Effector memory CD4-positive, alpha-beta T cell (primary cell): ENCODE results near the gene APBB1.

Experiments used
- DNase-seq, 3 donors: peaks; one replicate each; pipeline ENCODE4 v3.0.0-alpha.2; 2020
- H3K27ac ChIP-seq: 2 replicates; pipeline ENCODE4 v1.7.0; 2013; ENCODE audit warnings: mild to moderate bottlenecking, low read length, moderate library complexity; ENCODE audit not compliant: insufficient read depth, poor library complexity, severe bottlenecking
- H3K27me3 ChIP-seq: replicated peaks from 2 replicates; pipeline ENCODE4 v1.7.0; 2013; ENCODE audit warnings: mild to moderate bottlenecking, low read length; ENCODE audit not compliant: insufficient read depth, control insufficient read depth, poor library complexity, severe bottlenecking
- H3K36me3 ChIP-seq: 2 replicates; pipeline ENCODE4 v1.7.0; 2013; ENCODE audit warnings: mild to moderate bottlenecking, low read length, moderate library complexity; ENCODE audit not compliant: control insufficient read depth, insufficient read depth
- H3K4me1 ChIP-seq: 2 replicates; pipeline ENCODE4 v1.7.0; 2013; ENCODE audit warnings: low read length, mild to moderate bottlenecking; ENCODE audit not compliant: control insufficient read depth, insufficient read depth, poor library complexity, severe bottlenecking
- H3K4me3 ChIP-seq: 2 replicates; pipeline ENCODE4 v1.7.0; 2013; ENCODE audit warnings: low read length, low read depth, mild to moderate bottlenecking; ENCODE audit not compliant: insufficient read depth, poor library complexity, severe bottlenecking
- H3K9me3 ChIP-seq: 2 replicates; pipeline ENCODE4 v1.7.0; 2013; ENCODE audit warnings: mild to moderate bottlenecking, low read length, moderate library complexity; ENCODE audit not compliant: control insufficient read depth

Gene APBB1

GRCh38 chr11:6404342-6405051 is 14.4 kb downstream of the APBB1 start:
- DNase-seq, result no peak
- H3K4me1 ChIP-seq, result peaks cover 64% of the 10 kb centered on the region
- no peaks in the 10 kb centered on the region for H3K27me3 ChIP-seq
- H3K27ac ChIP-seq, result peak overlapping the region; percentile 68
- H3K36me3 ChIP-seq, result peaks cover 8% of the 10 kb centered on the region
- H3K9me3 ChIP-seq, result no peaks in the 10 kb centered on the region
- H3K4me3 ChIP-seq, result no peak overlapping the region

GRCh38 chr11:6403539-6403938 is 15.4 kb downstream of the APBB1 start:
- H3K36me3 ChIP-seq, result peaks cover 4% of the 10 kb centered on the region
- peak overlapping the region; percentile 68 for H3K27ac ChIP-seq
- no peak for DNase-seq
- peaks cover 64% of the 10 kb centered on the region for H3K4me1 ChIP-seq
- H3K27me3 ChIP-seq, result no peaks in the 10 kb centered on the region
- no peak overlapping the region for H3K4me3 ChIP-seq
- no peaks in the 10 kb centered on the region for H3K9me3 ChIP-seq

DNA sequence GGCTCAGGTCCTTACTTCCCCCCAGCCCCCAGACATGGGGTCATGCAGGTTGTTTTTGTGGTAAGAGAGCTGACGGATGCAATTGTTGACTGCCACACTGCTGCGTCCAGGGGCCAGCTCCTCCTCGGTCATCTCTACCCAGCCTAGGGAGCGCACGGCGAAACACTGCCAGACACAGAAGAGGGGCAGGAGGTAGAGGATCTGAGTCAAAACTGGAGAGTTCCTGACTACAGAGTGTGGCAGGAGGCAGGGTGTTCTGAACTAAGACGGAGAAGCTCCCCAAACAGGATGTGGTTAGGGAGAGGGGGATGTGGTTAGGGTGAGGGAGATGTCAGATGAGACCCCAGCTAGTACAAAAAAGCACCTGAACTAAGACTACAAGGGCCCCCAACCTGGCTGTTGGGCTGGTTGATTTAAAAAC is 16.3 kb downstream of the APBB1 start:
- H3K4me3 ChIP-seq, result peak overlapping the region; percentile 35
- DNase-seq, result peak; percentile 64 to 75 (median 67)
- H3K9me3 ChIP-seq, result no peaks in the 10 kb centered on the region
- peaks cover 64% of the 10 kb centered on the region for H3K4me1 ChIP-seq
- no peaks in the 10 kb centered on the region for H3K27me3 ChIP-seq
- H3K36me3 ChIP-seq, result peaks cover 4% of the 10 kb centered on the region
- H3K27ac ChIP-seq, result peak overlapping the region; percentile 68

DNA sequence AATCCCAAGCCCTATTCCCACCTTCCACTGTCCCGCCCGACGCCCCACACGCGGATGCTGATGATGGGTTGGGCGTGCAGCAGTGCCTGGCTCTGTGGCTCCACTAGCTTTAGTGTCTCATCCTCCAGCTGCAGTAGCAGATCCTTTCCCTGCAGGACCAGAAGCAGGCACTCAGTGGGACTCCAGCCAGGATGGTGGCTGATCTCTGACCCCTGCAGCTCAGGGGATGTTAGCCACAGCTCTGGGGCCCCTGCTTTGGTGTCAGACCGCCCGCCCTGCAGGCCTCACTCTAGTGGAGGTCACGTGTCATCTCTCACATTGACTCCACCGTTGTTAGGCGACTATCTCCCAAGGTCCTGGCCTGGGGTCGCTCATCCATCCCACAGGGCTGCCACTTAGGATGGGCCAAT is 16.8 kb downstream of the APBB1 start:
- peak overlapping the region; percentile 68 for H3K27ac ChIP-seq
- peak overlapping the region; percentile 35 for H3K4me3 ChIP-seq
- H3K9me3 ChIP-seq, result no peaks in the 10 kb centered on the region
- H3K4me1 ChIP-seq, result peaks cover 59% of the 10 kb centered on the region
- no peaks in the 10 kb centered on the region for H3K27me3 ChIP-seq
- DNase-seq, result no peak
- peaks cover 6% of the 10 kb centered on the region for H3K36me3 ChIP-seq

- Histone ChIP-seq H3K4me3 (no peak overlapping the region), H3K27me3 (no peaks in the 10 kb centered on the region), H3K4me1 (peaks cover 53% of the 10 kb centered on the region), H3K27ac (peak overlapping the region; percentile 68), H3K36me3 (peaks cover 9% of the 10 kb centered on the region), H3K9me3 (no peaks in the 10 kb centered on the region)
- DNase-seq, result no peak
Observed at GRCh38 chr11:6401464-6401863, 17.4 kb downstream of the APBB1 start.

- H3K36me3 ChIP-seq, result peaks cover 14% of the 10 kb centered on the region
- no peak for DNase-seq
- no peaks in the 10 kb centered on the region for H3K9me3 ChIP-seq
- no peak overlapping the region for H3K4me3 ChIP-seq
- H3K27ac ChIP-seq, result peak overlapping the region; percentile 6
- peaks cover 52% of the 10 kb centered on the region for H3K4me1 ChIP-seq
- H3K27me3 ChIP-seq, result no peaks in the 10 kb centered on the region
Observed at GRCh38 chr11:6400431-6401345, 18.2 kb downstream of the APBB1 start.

DNA sequence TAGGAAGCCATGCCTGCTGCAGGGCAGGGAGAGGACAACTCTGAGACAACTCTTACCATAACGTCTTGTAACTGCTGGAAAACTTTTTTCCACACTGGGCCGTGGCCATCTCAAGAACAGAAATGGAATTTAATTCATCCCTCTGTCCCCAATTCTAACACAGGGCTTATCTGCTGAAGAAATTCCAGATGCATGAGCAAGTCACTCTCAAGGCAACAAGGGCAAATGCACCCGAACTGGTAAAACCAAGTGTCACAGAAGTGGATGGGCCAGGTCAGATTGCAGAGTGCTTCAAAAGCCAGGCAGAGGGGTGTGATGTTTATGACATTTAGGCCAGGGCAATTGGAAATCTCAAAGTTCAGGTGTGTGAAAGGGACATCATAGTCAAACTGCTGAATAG is 21.3 kb downstream of the APBB1 start:
- no peak for DNase-seq
- Histone ChIP-seq H3K4me1 (peaks cover 28% of the 10 kb centered on the region), H3K36me3 (peaks cover 29% of the 10 kb centered on the region), H3K27me3 (no peaks in the 10 kb centered on the region), H3K9me3 (no peaks in the 10 kb centered on the region), H3K27ac (no peak overlapping the region), H3K4me3 (no peak overlapping the region)

GRCh38 chr11:6397156-6397555 is 21.7 kb downstream of the APBB1 start:
- Histone ChIP-seq H3K27me3 (no peaks in the 10 kb centered on the region), H3K27ac (no peak overlapping the region), H3K4me3 (no peak overlapping the region), H3K4me1 (peaks cover 23% of the 10 kb centered on the region), H3K36me3 (peaks cover 29% of the 10 kb centered on the region), H3K9me3 (no peaks in the 10 kb centered on the region)
- no peak for DNase-seq

DNA sequence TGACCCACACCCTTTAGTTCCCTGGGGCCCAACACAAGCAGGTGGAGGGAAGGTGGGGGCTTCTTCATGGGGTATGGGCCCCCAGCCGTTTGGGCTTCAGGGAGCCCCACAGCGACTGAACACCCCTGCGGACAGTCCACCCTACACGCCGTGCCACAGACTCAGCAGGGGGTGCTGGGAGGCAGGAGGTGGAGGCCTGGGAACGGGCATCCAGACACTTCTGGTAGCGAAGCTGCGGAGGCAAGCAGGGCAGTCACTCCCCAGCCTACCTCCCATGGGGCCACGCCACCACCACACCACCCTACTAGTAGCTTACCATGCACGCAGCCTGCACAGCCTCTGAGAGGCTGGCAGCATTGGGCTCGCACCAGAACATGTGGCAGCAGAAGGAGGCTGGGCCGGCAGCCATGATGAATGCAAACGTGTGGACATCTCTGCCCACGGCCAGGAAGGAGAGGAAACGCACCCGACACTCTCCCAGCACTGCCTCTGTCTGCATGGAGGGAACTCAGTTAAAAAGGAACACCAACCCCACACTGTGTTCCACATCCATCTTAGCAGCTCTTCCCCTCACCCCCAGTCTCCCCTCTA is 23.3 kb downstream of the APBB1 start:
- Histone ChIP-seq H3K36me3 (peaks cover 28% of the 10 kb centered on the region), H3K27me3 (no peaks in the 10 kb centered on the region), H3K4me3 (no peak overlapping the region), H3K27ac (no peak overlapping the region), H3K9me3 (no peaks in the 10 kb centered on the region), H3K4me1 (peaks cover 22% of the 10 kb centered on the region)
- no peak for DNase-seq
